ENCODE measurements around the gene PROB1. TPM values are rescaled to one million over a fixed set of nuclear protein-coding genes. Genes with fewer than 3 reads are reported as not detected.
A peak's percentile ranks its signal among the peaks of the same experiment; 100 is the strongest.

PROB1 gene
- total and polyA plus RNA-seq, 9 of the 15 experiments (the other 6 are each of a cell fraction or from before 2014, with no cell fraction given): 0.01 to 1.8 (median 0.47) TPM

GRCh38 chr5:139381837-139382761, 12.8 kb downstream of the PROB1 start:
- Histone ChIP-seq H3K79me2 (ENCODE audit: control insufficient read depth, insufficient read depth, low read length) (no peaks in the 10 kb centered on the region), H3K4me1 (replicated peaks in 1 of 2; ENCODE audit: control insufficient read depth in 2 of 2, insufficient read depth in 2 of 2, low read length in 2 of 2) (peaks cover 26 to 62% of the 10 kb centered on the region in 2 experiments; a peak in 4 of 5 replicates), H4K20me1 (replicated peaks; ENCODE audit: control insufficient read depth, insufficient read depth, low read length) (no peaks in the 10 kb centered on the region), H2AFZ (ENCODE audit: low read depth, low read length) (peak overlapping the region; percentile 66), H3K4me2 (ENCODE audit: insufficient read depth, low read length) (no peak overlapping the region), H3K27me3 (ENCODE audit: control insufficient read depth in 2 of 2, insufficient read depth in 2 of 2, low read length in 2 of 2) (no peaks in the 10 kb centered on the region), H3K9me1 (ENCODE audit: control insufficient read depth, insufficient read depth, low read length) (no peaks in the 10 kb centered on the region), H3K27ac (ENCODE audit: extremely low read depth, low read depth, low read length) (no peak overlapping the region), H3K4me3 (no peak overlapping the region), H3K9ac (ENCODE audit: insufficient read depth in 1 of 2, low read depth in 2 of 2, low read length in 2 of 2) (peak overlapping the region in 1 of 2 experiments; percentile 68; a peak in 2 of 4 replicates), H3K9me3 (replicated peaks; ENCODE audit: control insufficient read depth, insufficient read depth, low read depth, low read length) (no peaks in the 10 kb centered on the region; the same call in 1 of the 2 replicates), H3K36me3 (ENCODE audit: control insufficient read depth, insufficient read depth, low read length) (no peaks in the 10 kb centered on the region)
- 63% methylated on average over 16 of the region's 28 CpGs for WGBS (ENCODE audit: insufficient coverage, low coverage, missing lambda C conversion rate)
- ChIA-PET CTCF (ENCODE audit: low intra/inter-chr PET ratio) (no interaction called here), POLR2A (interaction anchor here (0.6 to 1.8 kb wide), 8 partner anchors 10 to 101 kb away, joined by 3 to 8 read pairs (median 4); partner anchors contain the start of genes MATR3, SPATA24 and STING1)
- ATAC-seq: peak; percentile 28; the same call in 2 of the 3 replicates
- TF ChIP-seq ZNF77 (CRISPR knock-in tag; IDR thresholded peaks at IDR 0.05) (no peak), ZNF316 (IDR thresholded peaks at IDR 0.05) (0 out of 2 replicates have a peak, but pooled peaks have one; percentile 9), TAF7 (tag; IDR thresholded peaks at IDR 0.05) (no peak), MAFG (tag; conservative IDR thresholded peaks at IDR 0.05) (no peak)
- BruUV-seq (replicated peaks): no TSS peak
- DNase-seq (ENCODE audit: extremely low read depth in 1 of 4, low spot score in 3 of 4): peak in 1 of 4 experiments; percentile 23
- intact Hi-C loops (cut with micrococcal nuclease) (no loop called here), in situ Hi-C loops (cut with MboI) (no loop called here)
- FAIRE-seq: no peak
